Measurements from ENCODE around the gene KLHL41.
A peak's percentile ranks its signal among the peaks of the same experiment; 100 is the strongest.

GRCh38 chr2:169479257-169480078 is 30.0 kb upstream of the KLHL41 start, which contains the start of gene BBS5:
- TF ChIP-seq ATF5 (CRISPR knock-in tag; IDR thresholded peaks at IDR 0.05; ENCODE audit: low read depth) (no peak), FOXO4 (CRISPR knock-in tag; conservative IDR thresholded peaks at IDR 0.05) (0 out of 2 replicates have a peak, but pooled peaks have one; percentile 93), GLMP (CRISPR knock-in tag; IDR thresholded peaks at IDR 0.05; ENCODE audit: borderline replicate concordance) (no peak; the same call in 1 of the 2 replicates), CTCF (CRISPR knock-in tag; IDR thresholded peaks at IDR 0.05) (peak; percentile 97), POLR2A (IDR thresholded peaks at IDR 0.05; ENCODE audit: insufficient read depth in 1 of 2, low read depth in 2 of 2, low read length in 2 of 2) (peak; percentile 39 to 55), PBX3 (CRISPR knock-in tag; IDR thresholded peaks at IDR 0.05; ENCODE audit: borderline replicate concordance) (no peak), ZBTB33 (CRISPR knock-in tag; IDR thresholded peaks at IDR 0.05) (no peak; the same call in 1 of the 2 replicates), MYNN (CRISPR knock-in tag; IDR thresholded peaks at IDR 0.05; ENCODE audit: low read depth) (0 out of 2 replicates have a peak, but pooled peaks have one; percentile 74), XRCC5 (optimal IDR thresholded peaks at IDR 0.05; ENCODE audit: low read length) (peak; percentile 93), ZNF235 (CRISPR knock-in tag; IDR thresholded peaks at IDR 0.05; ENCODE audit: borderline replicate concordance) (peak; percentile 74; the same call in 1 of the 2 replicates)

All from HepG2 (cell line).